WTC11 (cell line): ENCODE results near the gene TERF2IP. TPM values are rescaled to one million over a fixed set of nuclear protein-coding genes. Genes with fewer than 3 reads are reported as not detected.

Experiments
- ATAC-seq: fragments of 200-7000 bp; cut with Tn5 transposase; 2 replicates; pipeline ENCODE4 v1.10.0; 2021; ENCODE audit warnings: mild to moderate bottlenecking, moderate library complexity
- CTCF ChIA-PET: fragments of 300-600 bp; sonication (Branson Sonifier 250); formaldehyde crosslinking; loops from one replicate; lab custom pipeline; 2021; ENCODE audit warnings: antibody characterized with exemption; lab: Charles Lee
- POLR2A ChIA-PET: fragments of 350-600 bp; sonication (Branson Sonifier 250); formaldehyde crosslinking; loops from one replicate; lab custom pipeline; 2021; ENCODE audit warnings: antibody characterized with exemption; lab: Charles Lee
- DNase-seq: peaks from one replicate; pipeline ENCODE4 v3.0.0; 2021; ENCODE audit warnings: low spot score
- H3K27ac Mint-ChIP-seq: 2 replicates; pipeline ENCODE4 v1.8.0; 2021; ENCODE audit warnings: mixed read lengths
- H3K27me3 Mint-ChIP-seq: 2 replicates; pipeline ENCODE4 v1.8.0; 2021; ENCODE audit warnings: low read depth, mild to moderate bottlenecking, moderate library complexity, mixed read lengths
- H3K36me3 Mint-ChIP-seq: 2 replicates; pipeline ENCODE4 v1.8.0; 2021; ENCODE audit warnings: mixed read lengths
- H3K4me1 Mint-ChIP-seq: 2 replicates; pipeline ENCODE4 v1.8.0; 2022; ENCODE audit warnings: mixed read lengths
- H3K4me3 Mint-ChIP-seq: 2 replicates; pipeline ENCODE4 v1.8.0; 2021; ENCODE audit warnings: mild to moderate bottlenecking, moderate library complexity, mixed read lengths
- H3K9me3 Mint-ChIP-seq: 2 replicates; pipeline ENCODE4 v1.8.0; 2021; ENCODE audit warnings: mixed read lengths
- ATF1 ChIP-seq: sonication (generic); formaldehyde crosslinking; IDR thresholded peaks from 2 replicates; pipeline ENCODE4 v1.8.1; 2023; ENCODE audit warnings: mild to moderate bottlenecking, moderate library complexity, missing genetic modification reagents
- CDX4 ChIP-seq: fragments of 250-450 bp; sonication (Bioruptor Pico); IDR thresholded peaks from 2 replicates; pipeline ENCODE4 v1.9.0; 2021; ENCODE audit warnings: moderate library complexity, mild to moderate bottlenecking, inconsistent platforms, borderline replicate concordance
- ESRRA ChIP-seq: sonication (generic); formaldehyde crosslinking; IDR thresholded peaks from 2 replicates; pipeline ENCODE4 v1.8.1; 2022; ENCODE audit warnings: mild to moderate bottlenecking, missing genetic modification reagents, borderline replicate concordance
- GABPB1 ChIP-seq: sonication (generic); formaldehyde crosslinking; IDR thresholded peaks from 2 replicates; pipeline ENCODE4 v1.8.1; 2023; ENCODE audit warnings: mild to moderate bottlenecking, missing genetic modification reagents
- GTF2I ChIP-seq: fragments of 250-450 bp; sonication (Bioruptor Pico); conservative IDR thresholded peaks from 2 replicates; pipeline ENCODE4 v1.4.0; 2021; ENCODE audit warnings: mild to moderate bottlenecking
- HMGA2 ChIP-seq: fragments of 250-450 bp; sonication (Bioruptor Pico); IDR thresholded peaks from 2 replicates; pipeline ENCODE4 v1.4.0; 2021; ENCODE audit warnings: mild to moderate bottlenecking, moderate library complexity
- IRF2 ChIP-seq: sonication (generic); formaldehyde crosslinking; IDR thresholded peaks from 2 replicates; pipeline ENCODE4 v1.8.0; 2022; ENCODE audit warnings: low read depth, missing genetic modification reagents, borderline replicate concordance
- MXD4 ChIP-seq: fragments of 250-450 bp; sonication (Bioruptor Pico); IDR thresholded peaks from 2 replicates; pipeline ENCODE4 v1.8.0; 2021; ENCODE audit warnings: mild to moderate bottlenecking, moderate library complexity, borderline replicate concordance
- OVOL2 ChIP-seq: fragments of 250-450 bp; sonication (Bioruptor Pico); IDR thresholded peaks from 2 replicates; pipeline ENCODE4 v1.9.0; 2021; ENCODE audit warnings: mild to moderate bottlenecking, borderline replicate concordance
- PREB ChIP-seq: sonication (generic); formaldehyde crosslinking; IDR thresholded peaks from 2 replicates; pipeline ENCODE4 v1.8.1; 2022; ENCODE audit warnings: mild to moderate bottlenecking, missing genetic modification reagents, moderate library complexity, borderline replicate concordance
- RELA ChIP-seq: sonication (generic); formaldehyde crosslinking; IDR thresholded peaks from 2 replicates; pipeline ENCODE4 v1.8.1; 2022; ENCODE audit warnings: missing genetic modification reagents, mild to moderate bottlenecking, borderline replicate concordance
- SP1 ChIP-seq: sonication (generic); formaldehyde crosslinking; conservative IDR thresholded peaks from 2 replicates; pipeline ENCODE4 v1.8.1; 2022; ENCODE audit warnings: missing genetic modification reagents
- TCF7 ChIP-seq: sonication (generic); formaldehyde crosslinking; IDR thresholded peaks from 2 replicates; pipeline ENCODE4 v1.8.0; 2022; ENCODE audit warnings: mild to moderate bottlenecking, low read depth, missing genetic modification reagents, moderate library complexity
- TEAD1 ChIP-seq: sonication (generic); formaldehyde crosslinking; IDR thresholded peaks from 2 replicates; pipeline ENCODE4 v1.8.0; 2022; ENCODE audit warnings: mild to moderate bottlenecking, missing genetic modification reagents
- ZNF219 ChIP-seq: sonication (generic); formaldehyde crosslinking; IDR thresholded peaks from 2 replicates; pipeline ENCODE4 v1.8.0; 2023; ENCODE audit warnings: missing genetic modification reagents, mild to moderate bottlenecking, borderline replicate concordance
- ZNF281 ChIP-seq: sonication (generic); formaldehyde crosslinking; IDR thresholded peaks from 2 replicates; pipeline ENCODE4 v1.8.0; 2023; ENCODE audit warnings: mild to moderate bottlenecking, missing genetic modification reagents
- total RNA-seq: library from RNA; stranded (reverse); gene quantifications from 3 replicates; pipeline ENCODE4 v1.2.3, GENCODE V29; 2021
- TF ChIP-seq, protein P1 (sequence below): fragments of 250-450 bp; sonication (Bioruptor Pico); IDR thresholded peaks from 2 replicates; pipeline ENCODE4 v1.9.0; 2021; ENCODE audit warnings: mild to moderate bottlenecking
- TF ChIP-seq, protein P2 (sequence below): fragments of 250-450 bp; sonication (Bioruptor Pico); conservative IDR thresholded peaks from 2 replicates; pipeline ENCODE4 v1.9.0; 2021; ENCODE audit warnings: mild to moderate bottlenecking
- TF ChIP-seq, protein P3 (sequence below): sonication (generic); formaldehyde crosslinking; IDR thresholded peaks from 2 replicates; pipeline ENCODE4 v1.8.1; 2022; ENCODE audit warnings: low read depth, missing genetic modification reagents, borderline replicate concordance
- TF ChIP-seq, protein P4 (sequence below): sonication (generic); formaldehyde crosslinking; IDR thresholded peaks from 2 replicates; pipeline ENCODE4 v1.8.1; 2022; ENCODE audit warnings: mild to moderate bottlenecking, moderate library complexity, missing genetic modification reagents

The TERF2IP gene
- total RNA-seq, 1 experiment from 2014 or later, result 14.7 TPM

GRCh38 chr16:75697571-75697970, 50.0 kb downstream of the TERF2IP start (continued):
- no peak for TF ChIP-seq ESRRA
- no peak for TF ChIP-seq CDX4 (CRISPR knock-in tag)
- no peak for TF ChIP-seq MXD4
- TF ChIP-seq ZNF281, result no peak
- no peak for TF ChIP-seq PREB (CRISPR knock-in tag)

GRCh38 chr16:75701361-75701760, 53.8 kb downstream of the TERF2IP start, which contains the start of gene DUXB:
DUXB (minus strand) TSS chr16:75701461; CDS start chr16:75701418, 43 bp downstream.
- Mint-ChIP-seq H3K36me3 (peaks cover 3% of the 10 kb centered on the region; the same call in 1 of the 2 replicates), H3K4me1 (no peaks in the 10 kb centered on the region; the same call in 1 of the 2 replicates)

GRCh38 chr16:75702242-75702641, 54.7 kb downstream of the TERF2IP start:
- ATAC-seq, result no peak
- CTCF ChIA-PET, result no interaction called here
- TF ChIP-seq CDX4 (CRISPR knock-in tag) (no peak), SP1 (no peak), ZNF219 (CRISPR knock-in tag) (no peak), OVOL2 (no peak), ATF1 (CRISPR knock-in tag) (no peak), IRF2 (CRISPR knock-in tag) (no peak), RELA (no peak), GTF2I (CRISPR knock-in tag) (no peak), HMGA2 (CRISPR knock-in tag) (no peak), TEAD1 (CRISPR knock-in tag) (no peak)
- TF ChIP-seq, protein P1, sequence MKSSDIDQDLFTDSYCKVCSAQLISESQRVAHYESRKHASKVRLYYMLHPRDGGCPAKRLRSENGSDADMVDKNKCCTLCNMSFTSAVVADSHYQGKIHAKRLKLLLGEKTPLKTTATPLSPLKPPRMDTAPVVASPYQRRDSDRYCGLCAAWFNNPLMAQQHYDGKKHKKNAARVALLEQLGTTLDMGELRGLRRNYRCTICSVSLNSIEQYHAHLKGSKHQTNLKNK (CRISPR knock-in tag), result no peak
- TF ChIP-seq, protein P2, sequence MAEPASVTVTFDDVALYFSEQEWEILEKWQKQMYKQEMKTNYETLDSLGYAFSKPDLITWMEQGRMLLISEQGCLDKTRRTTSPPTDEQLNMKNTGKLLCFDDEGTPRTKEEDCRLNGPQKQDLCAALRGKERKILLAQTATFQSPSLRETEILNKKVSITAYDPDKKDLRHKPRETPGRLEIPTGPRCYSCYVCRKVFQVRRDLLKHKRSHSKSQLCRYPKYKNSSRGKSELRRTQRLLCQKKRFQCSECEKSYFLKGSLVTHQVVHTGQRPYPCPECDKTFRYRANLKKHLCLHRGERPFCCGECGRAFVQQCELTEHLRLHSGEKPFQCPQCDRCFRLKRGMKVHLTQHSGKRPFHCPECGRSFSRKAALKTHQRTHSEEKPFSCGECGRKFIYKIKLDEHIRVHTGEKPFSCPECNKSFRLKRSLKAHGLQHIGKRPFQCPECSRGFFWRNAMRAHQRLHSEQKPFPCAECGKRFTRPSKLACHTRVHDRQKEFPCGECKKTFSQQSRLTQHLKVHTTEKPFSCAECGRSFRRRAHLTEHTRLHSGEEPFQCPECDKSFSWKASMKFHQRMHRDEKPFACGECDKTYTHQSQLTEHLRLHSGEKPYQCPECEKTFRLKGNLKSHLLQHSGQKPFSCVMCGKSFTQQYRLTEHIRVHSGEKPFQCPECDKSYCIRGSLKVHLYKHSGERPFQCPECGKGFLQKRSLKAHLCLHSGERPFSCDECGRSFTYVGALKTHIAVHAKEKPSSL (CRISPR knock-in tag), result no peak
- TF ChIP-seq, protein P3, sequence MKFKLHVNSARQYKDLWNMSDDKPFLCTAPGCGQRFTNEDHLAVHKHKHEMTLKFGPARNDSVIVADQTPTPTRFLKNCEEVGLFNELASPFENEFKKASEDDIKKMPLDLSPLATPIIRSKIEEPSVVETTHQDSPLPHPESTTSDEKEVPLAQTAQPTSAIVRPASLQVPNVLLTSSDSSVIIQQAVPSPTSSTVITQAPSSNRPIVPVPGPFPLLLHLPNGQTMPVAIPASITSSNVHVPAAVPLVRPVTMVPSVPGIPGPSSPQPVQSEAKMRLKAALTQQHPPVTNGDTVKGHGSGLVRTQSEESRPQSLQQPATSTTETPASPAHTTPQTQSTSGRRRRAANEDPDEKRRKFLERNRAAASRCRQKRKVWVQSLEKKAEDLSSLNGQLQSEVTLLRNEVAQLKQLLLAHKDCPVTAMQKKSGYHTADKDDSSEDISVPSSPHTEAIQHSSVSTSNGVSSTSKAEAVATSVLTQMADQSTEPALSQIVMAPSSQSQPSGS (CRISPR knock-in tag), result no peak

More at GRCh38 chr16:75701361-75701760, 53.8 kb downstream of the TERF2IP start, which contains the start of gene DUXB:
- H3K9me3 Mint-ChIP-seq, result peaks cover 37% of the 10 kb centered on the region
- peaks cover 7% of the 10 kb centered on the region for H3K27me3 Mint-ChIP-seq
- no peak within 1 kb of the TSS for H3K4me3 Mint-ChIP-seq
- POLR2A ChIA-PET, result no interaction called here
- DNase-seq (no peak), ATAC-seq (no peak)
- no peak within 1 kb of the TSS for H3K27ac Mint-ChIP-seq
- CTCF ChIA-PET, result no interaction called here
- TF ChIP-seq GABPB1, result no peak
- no peak for TF ChIP-seq MXD4
- TF ChIP-seq, protein P4, sequence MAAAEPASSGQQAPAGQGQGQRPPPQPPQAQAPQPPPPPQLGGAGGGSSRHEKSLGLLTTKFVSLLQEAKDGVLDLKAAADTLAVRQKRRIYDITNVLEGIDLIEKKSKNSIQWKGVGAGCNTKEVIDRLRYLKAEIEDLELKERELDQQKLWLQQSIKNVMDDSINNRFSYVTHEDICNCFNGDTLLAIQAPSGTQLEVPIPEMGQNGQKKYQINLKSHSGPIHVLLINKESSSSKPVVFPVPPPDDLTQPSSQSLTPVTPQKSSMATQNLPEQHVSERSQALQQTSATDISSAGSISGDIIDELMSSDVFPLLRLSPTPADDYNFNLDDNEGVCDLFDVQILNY (CRISPR knock-in tag), result no peak
- TF ChIP-seq RELA, result no peak
- no peak for TF ChIP-seq TCF7 (CRISPR knock-in tag)

More at GRCh38 chr16:75702242-75702641, 54.7 kb downstream of the TERF2IP start:
- DNase-seq, result no peak
- Mint-ChIP-seq H3K27ac (no peak overlapping the region), H3K27me3 (peaks cover 7% of the 10 kb centered on the region), H3K4me3 (no peak overlapping the region), H3K36me3 (peaks cover 5% of the 10 kb centered on the region), H3K4me1 (no peaks in the 10 kb centered on the region; the same call in 1 of the 2 replicates), H3K9me3 (peaks cover 43% of the 10 kb centered on the region)
- POLR2A ChIA-PET, result no interaction called here
